ENCODE results near the gene NOS1. TPM values are rescaled to one million over a fixed set of nuclear protein-coding genes. Genes with fewer than 3 reads are reported as not detected.
"Not testable (repeated sequence)": the region's sequence is repeated elsewhere in the genome, so short reads cannot be mapped to it uniquely, and the experiment has no call there.

The NOS1 gene
- 0.05 TPM in 1 of 2 replicates, not detected in the other for total RNA-seq

DNA sequence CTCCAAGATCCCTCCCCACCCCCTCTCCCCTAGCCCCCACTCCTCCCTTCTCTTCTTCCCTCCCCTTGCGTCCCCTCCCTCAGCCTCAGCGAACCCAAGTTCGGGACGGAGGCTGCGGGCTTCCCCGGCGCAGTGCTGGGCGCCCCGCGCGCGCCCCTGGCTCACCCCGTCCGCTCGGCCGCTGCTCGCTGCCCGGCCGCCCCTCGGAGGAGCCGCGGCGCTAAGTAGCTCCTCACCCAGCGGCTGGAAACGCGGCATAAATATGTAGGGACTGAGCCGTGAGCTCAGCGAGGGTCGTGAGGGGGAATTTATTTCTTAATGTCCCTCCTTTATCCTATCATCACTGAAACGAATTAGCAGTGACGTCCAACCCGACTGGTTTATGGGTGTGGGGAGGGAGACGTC is at the start of gene NOS1:
NOS1 (minus strand) TSS at position 280 of the 405 bp plus-strand sequence. CDS start 30,557 bp downstream, outside the sequence.
- DNase-seq (ENCODE audit: extremely low read depth, low read depth, low spot score): no peak

DNA sequence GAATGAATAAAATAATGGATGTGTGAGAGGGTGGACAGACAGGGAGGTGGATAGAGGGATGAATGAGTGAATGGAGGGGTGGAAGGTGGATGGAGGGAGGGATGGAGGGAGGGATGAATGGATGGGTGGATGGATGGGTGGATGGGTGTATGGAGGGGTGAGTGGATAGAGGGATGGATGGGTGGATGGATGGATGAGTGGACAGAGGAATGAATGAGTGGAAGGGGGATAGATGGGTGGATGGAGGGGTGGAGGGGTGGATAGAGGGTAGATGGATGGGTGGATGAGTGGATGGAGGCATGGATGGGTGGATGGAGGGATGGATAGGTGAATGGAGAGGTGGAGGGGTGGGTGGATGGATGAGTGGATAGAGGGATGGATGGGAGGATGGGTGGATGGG is 47.9 kb upstream of the NOS1 start:
- no peak for DNase-seq (ENCODE audit: extremely low read depth, low read depth, low spot score)

GRCh38 chr12:117408161-117408791 is 46.9 kb upstream of the NOS1 start:
- DNase-seq (ENCODE audit: extremely low read depth, low read depth, low spot score): no peak

- DNase-seq (ENCODE audit: extremely low read depth, low read depth, low spot score): no peak
These were observed 43.5 kb upstream of the NOS1 start for GRCh38 chr12:117404940-117405339.

- no peak for DNase-seq (ENCODE audit: extremely low read depth, low read depth, low spot score)
These were observed 42.9 kb upstream of the NOS1 start for GRCh38 chr12:117404203-117404853.

- no peak for DNase-seq (ENCODE audit: extremely low read depth, low read depth, low spot score)
These were observed 42.2 kb upstream of the NOS1 start for GRCh38 chr12:117403586-117404139.

DNA sequence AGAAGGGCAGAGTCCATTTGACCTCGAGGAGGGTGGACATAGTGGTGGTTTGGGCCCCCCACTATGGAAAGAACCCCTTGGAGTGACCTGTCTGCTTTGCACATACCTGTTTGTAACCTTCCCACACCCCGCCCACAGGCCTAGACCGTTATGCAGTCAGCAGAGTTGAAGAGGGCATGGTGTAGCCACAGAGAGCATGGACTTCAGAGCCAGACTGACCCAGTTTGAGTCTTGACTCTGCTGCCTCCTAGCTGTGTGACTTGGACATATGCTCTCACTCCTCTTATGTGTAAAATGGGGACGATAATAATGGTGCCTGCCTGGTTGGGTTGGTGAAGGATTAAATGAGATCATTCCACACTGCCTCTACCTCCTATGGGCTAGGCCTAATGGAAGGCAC is 40.9 kb upstream of the NOS1 start:
- DNase-seq (ENCODE audit: extremely low read depth, low read depth, low spot score): no peak

DNA sequence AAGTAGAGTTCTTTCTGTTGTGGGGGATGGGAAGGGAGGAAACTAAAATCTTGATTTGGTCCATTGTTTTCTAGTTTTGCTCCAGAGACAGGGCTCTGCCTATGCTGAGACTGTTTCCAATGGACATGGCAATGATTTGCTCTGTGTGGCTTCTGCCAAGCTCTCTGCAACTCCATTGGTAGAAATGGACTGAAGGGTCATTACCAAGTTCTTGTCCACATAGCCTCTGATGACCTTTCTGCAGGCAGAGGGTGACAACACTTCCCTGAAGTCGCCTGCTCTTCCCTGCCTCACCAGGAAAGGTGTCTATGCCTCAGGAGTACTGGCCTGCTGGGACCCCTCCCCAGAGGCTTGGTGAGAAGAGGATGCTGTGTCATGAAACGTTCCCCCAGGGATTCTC is 39.5 kb upstream of the NOS1 start:
- no peak for DNase-seq (ENCODE audit: extremely low read depth, low read depth, low spot score)

- DNase-seq (ENCODE audit: extremely low read depth, low read depth, low spot score): not testable (repeated sequence)
These were observed 37.1 kb upstream of the NOS1 start for GRCh38 chr12:117398482-117398881.

DNA sequence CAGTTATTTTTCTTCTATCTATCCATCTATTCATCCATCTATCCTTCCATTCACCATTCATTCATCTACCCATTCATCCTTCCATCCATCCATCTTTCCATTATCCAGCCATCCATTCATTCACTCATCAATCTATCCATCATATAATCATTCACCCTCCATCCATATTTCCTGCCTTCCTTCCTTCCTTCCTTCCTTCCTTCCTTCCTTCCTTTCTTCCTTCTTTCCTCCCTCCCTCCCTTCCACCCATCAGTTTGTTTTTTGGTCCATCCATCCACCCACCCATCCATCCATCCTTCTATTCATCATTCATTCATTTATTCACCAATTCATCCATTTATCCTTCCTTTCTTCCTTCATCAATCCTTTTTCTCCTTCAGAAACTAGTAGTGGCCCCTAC is 34.3 kb upstream of the NOS1 start:
- no peak for DNase-seq (ENCODE audit: extremely low read depth, low read depth, low spot score)

GRCh38 chr12:117394491-117394890 is 33.1 kb upstream of the NOS1 start:
- no peak for DNase-seq (ENCODE audit: extremely low read depth, low read depth, low spot score)

DNA sequence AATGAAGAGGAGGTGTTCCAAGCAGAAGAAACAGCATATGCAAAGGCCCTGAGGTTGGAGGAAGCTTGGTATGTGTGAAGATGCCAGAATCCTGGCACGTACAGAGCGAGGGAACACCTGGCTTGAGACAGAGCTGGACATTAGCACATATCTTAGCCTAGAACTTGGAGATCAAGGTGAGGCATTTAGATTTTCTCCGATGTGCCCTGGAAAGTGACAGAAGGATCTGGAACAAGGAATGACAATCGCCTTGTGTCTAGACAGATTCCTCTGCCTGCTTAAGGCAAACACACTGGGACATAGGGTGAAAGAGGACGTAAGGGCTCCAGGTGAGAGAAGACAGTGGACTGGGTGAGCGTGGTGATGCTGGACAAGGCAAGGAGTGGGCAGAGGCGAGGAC is 32.2 kb upstream of the NOS1 start:
- DNase-seq (ENCODE audit: extremely low read depth, low read depth, low spot score): no peak

GRCh38 chr12:117390866-117391265 is 29.4 kb upstream of the NOS1 start:
- no peak for DNase-seq (ENCODE audit: extremely low read depth, low read depth, low spot score)

- DNase-seq (ENCODE audit: extremely low read depth, low read depth, low spot score): no peak
These were observed 27.6 kb upstream of the NOS1 start for GRCh38 chr12:117388951-117389446.

DNA sequence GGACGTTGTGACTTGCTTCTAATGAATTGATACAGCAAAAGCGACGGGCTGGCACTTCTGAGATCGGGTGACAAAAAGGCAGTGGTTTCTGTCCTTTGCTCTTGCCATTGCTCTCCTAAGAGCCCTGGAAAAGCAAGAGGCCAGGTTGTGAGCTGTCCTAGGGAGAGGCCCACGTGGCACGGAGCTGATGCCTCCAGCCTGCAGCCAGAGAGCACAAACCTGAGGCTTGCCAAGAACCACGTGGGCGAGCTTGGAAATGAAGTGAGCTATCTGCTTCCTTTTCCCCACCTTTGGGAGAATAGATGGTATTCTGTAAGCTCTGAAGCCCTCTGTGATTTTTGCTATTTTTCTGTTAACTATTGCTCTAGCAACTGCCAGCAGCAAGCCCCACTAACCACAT is 26.4 kb upstream of the NOS1 start:
- DNase-seq (ENCODE audit: extremely low read depth, low read depth, low spot score): no peak

DNA sequence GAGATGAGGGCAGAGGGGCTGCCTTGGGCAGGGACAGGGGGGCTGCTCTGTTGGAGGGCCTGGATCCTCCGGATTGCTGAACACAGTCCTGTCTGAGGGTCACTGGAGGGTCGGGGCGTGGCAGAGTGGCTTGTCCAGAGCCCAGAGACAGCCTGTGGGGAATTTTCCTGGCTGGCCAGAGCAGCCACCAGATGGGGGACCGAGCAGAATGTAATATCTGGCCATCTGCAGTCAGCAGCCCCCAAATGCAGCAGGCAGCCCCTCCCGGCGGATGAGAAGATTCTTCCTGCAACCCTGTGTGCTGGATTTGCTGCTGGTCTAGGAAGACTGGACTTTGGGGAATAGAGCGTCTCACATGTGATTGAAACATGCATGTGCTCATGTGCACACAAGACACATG is 23.3 kb upstream of the NOS1 start:
- DNase-seq (ENCODE audit: extremely low read depth, low read depth, low spot score): no peak

GRCh38 chr12:117380083-117380482 is 18.7 kb upstream of the NOS1 start:
- DNase-seq (ENCODE audit: extremely low read depth, low read depth, low spot score): no peak

GRCh38 chr12:117377758-117378157 is 16.3 kb upstream of the NOS1 start:
- DNase-seq (ENCODE audit: extremely low read depth, low read depth, low spot score): no peak

- no peak for DNase-seq (ENCODE audit: extremely low read depth, low read depth, low spot score)
These were observed 9.2 kb upstream of the NOS1 start for GRCh38 chr12:117370588-117370987.

DNA sequence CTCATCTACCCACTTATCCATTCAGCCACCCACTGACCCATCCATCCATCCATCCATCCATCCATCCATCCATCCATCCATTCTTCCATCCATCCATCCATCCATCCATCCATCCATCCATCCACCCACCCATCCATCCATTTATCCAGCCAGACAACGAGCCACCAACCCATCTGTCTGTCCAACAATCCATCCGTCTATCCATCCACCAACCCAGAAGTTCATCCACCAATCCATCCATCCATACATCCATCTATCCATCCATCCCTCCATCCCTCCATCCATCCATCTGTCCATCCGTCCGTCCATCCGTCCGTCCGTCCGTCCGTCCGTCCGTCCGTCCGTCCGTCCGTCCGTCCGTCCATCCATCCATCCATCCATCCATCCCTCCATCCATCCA is 8.6 kb upstream of the NOS1 start:
- DNase-seq (ENCODE audit: extremely low read depth, low read depth, low spot score): not testable (repeated sequence)

- peak; percentile 47 for DNase-seq (ENCODE audit: extremely low read depth, low read depth, low spot score)
These were observed 5.7 kb upstream of the NOS1 start for GRCh38 chr12:117367006-117367638.
